NB4 (cell line): ENCODE measurements around the gene IDE.

Experiments used
- DNase-seq: peaks from one replicate; pipeline ENCODE4 v3.0.0; 2010; ENCODE audit warnings: low read depth
- H3K4me3 ChIP-seq: one replicate; pipeline ENCODE4 v1.5.1; 2011; ENCODE audit warnings: mild to moderate bottlenecking, low read depth, low read length, moderate library complexity
- CTCF ChIP-seq: IDR thresholded peaks from one replicate; pipeline ENCODE4 v1.5.1; 2012; ENCODE audit warnings: low read depth, low read length
- MAX ChIP-seq: IDR thresholded peaks from 2 replicates; pipeline ENCODE4 v1.6.1; 2011; ENCODE audit warnings: low read depth, low read length
- MYC ChIP-seq: IDR thresholded peaks from 2 replicates; pipeline ENCODE4 v1.6.1; 2011; ENCODE audit warnings: low read depth, low read length
- POLR2A ChIP-seq: IDR thresholded peaks from 2 replicates; pipeline ENCODE4 v1.6.1; 2011; ENCODE audit warnings: mild to moderate bottlenecking; ENCODE audit not compliant: insufficient read length; ENCODE audit errors: extremely low read depth

Gene IDE

GRCh38 chr10:92517034-92517655 is 56.7 kb downstream of the IDE start:
- no peak overlapping the region for H3K4me3 ChIP-seq
- TF ChIP-seq CTCF (peak; percentile 76), MYC (no peak)
- peak; percentile 84 for DNase-seq

- DNase-seq: no peak
- H3K4me3 ChIP-seq: no peak overlapping the region
- TF ChIP-seq MYC (no peak), POLR2A (no peak), CTCF (no peak), MAX (no peak)
These were observed 65.0 kb downstream of the IDE start for GRCh38 chr10:92508866-92509265.

- no peak overlapping the region for H3K4me3 ChIP-seq
- no peak for DNase-seq
- TF ChIP-seq MYC (no peak), CTCF (no peak), MAX (no peak), POLR2A (no peak)
These were observed 67.6 kb downstream of the IDE start for GRCh38 chr10:92506336-92506735.

GRCh38 chr10:92505044-92505443 is 68.8 kb downstream of the IDE start:
- TF ChIP-seq MAX: no peak
- no peak for TF ChIP-seq MYC
- TF ChIP-seq POLR2A: no peak
- no peak for TF ChIP-seq CTCF
- H3K4me3 ChIP-seq: no peak overlapping the region

GRCh38 chr10:92502296-92502808 is 71.5 kb downstream of the IDE start:
- DNase-seq: no peak
- H3K4me3 ChIP-seq: no peak overlapping the region
- TF ChIP-seq MAX (no peak), CTCF (no peak), POLR2A (no peak), MYC (no peak)

More at GRCh38 chr10:92505044-92505443, 68.8 kb downstream of the IDE start:
- no peak for DNase-seq
